Measurements from ENCODE around the gene SYT17.

The SYT17 gene

DNA sequence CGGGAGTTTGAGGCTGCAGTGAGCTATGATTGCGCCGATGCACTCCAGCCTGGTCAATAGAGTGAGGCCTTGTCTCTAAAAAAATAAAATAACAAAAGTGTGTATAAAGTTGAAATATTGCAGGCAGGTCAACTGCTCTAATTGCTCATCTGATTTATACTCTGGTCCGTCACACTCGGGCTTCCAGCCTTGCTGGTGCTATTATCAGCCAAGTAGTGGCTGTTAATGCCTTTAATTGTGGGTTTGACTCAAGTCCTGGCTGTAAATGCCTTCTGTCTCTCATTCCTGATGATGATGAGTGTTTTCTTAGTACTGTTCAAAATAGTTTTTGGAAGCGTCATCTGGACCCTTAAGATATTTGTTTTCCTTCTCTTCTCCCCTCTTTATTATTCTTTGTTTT lies 18.4 kb downstream of the SYT17 start:
- TF ChIP-seq, protein P1, sequence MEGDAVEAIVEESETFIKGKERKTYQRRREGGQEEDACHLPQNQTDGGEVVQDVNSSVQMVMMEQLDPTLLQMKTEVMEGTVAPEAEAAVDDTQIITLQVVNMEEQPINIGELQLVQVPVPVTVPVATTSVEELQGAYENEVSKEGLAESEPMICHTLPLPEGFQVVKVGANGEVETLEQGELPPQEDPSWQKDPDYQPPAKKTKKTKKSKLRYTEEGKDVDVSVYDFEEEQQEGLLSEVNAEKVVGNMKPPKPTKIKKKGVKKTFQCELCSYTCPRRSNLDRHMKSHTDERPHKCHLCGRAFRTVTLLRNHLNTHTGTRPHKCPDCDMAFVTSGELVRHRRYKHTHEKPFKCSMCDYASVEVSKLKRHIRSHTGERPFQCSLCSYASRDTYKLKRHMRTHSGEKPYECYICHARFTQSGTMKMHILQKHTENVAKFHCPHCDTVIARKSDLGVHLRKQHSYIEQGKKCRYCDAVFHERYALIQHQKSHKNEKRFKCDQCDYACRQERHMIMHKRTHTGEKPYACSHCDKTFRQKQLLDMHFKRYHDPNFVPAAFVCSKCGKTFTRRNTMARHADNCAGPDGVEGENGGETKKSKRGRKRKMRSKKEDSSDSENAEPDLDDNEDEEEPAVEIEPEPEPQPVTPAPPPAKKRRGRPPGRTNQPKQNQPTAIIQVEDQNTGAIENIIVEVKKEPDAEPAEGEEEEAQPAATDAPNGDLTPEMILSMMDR (IDR thresholded peaks at IDR 0.05): no peak

DNA sequence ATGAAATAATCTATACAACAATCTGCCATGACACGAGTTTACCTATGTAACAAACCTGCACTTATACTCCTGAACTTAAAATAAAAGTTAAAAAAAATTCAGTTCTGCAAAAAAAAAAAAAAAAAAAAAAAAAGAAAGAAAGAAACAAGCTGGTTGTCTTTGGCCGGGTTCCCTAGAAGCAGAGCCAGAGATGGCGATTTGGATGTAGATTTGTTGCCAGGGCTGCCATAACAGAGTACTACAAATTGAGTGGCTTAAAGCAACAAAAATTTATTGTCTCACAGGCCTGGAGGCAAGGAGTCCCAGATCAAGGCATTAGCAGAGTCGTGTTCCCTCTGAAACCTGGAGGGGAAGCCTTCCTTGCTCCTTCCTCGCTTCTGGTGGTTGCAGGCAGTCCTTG lies 20.4 kb downstream of the SYT17 start:
- TF ChIP-seq, protein P1 (IDR thresholded peaks at IDR 0.05): no peak

DNA sequence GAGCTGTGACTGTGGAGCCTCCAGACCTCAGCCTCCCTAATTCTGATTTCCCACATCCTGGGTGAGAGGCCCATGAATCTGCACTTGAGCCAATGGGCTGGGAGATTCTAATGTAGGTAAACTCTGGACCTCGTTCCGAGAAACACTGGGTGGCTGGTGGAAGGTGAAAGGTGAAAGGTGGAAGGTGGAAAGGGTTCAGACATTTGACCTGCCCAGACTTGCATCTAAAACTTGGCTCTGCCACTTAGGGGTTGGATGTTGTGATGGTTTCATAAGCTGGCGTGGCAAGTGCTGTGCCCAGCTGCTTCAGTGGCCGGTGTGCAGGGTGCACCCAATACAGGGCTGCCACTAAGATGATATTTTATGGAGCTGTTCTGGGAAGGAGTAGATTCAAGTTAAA lies 24.8 kb downstream of the SYT17 start:
- TF ChIP-seq, protein P1 (IDR thresholded peaks at IDR 0.05): no peak

DNA sequence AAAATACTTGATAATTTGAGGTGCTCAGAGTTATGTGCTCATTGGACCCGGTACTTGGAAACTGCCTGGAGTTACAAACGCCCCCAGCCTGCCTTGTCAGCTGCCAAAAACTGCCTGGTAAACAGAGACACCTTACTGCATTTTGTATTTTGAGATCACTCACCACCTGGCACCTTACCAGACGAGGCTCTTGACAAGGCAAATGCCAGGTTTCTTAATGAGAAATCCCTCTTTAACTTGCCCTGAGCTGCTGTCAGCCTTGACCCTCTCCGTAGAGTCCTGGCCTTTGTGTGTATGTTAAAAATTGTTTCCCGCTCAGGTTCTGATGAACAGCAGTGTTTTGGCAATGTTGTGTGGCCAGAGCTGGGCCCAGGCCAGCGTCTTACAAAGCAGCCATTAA lies 28.8 kb downstream of the SYT17 start:
- TF ChIP-seq, protein P1 (IDR thresholded peaks at IDR 0.05): no peak

DNA sequence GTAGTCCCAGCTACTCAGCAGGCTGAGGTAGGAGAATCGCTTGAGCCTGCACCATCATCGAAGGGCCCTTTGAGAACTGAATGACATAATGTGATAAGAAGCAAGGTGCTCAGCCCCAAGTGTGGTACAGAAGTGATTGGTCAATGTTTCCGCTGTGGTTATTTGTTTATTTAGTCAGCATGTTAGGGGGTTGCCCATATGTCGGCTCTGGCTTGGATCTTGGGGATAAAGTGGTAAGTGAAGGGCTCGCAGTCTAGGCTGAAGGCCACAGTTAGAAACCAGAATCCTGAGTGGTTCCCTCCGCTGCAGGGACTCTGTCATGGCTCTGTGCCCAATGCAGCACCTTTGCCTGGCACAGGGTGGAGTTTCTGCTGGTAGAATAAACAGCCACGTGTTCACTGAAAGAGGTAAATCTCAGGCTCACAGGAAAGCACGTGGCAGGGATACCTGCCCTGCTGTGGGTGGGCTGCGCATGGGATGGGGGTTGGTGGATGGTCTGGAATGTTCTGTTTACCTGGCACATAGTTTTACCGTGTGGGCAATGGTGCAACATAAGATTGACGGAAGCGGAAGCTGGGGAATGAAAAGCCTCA lies 35.4 kb downstream of the SYT17 start:
- TF ChIP-seq, protein P1 (IDR thresholded peaks at IDR 0.05): no peak

DNA sequence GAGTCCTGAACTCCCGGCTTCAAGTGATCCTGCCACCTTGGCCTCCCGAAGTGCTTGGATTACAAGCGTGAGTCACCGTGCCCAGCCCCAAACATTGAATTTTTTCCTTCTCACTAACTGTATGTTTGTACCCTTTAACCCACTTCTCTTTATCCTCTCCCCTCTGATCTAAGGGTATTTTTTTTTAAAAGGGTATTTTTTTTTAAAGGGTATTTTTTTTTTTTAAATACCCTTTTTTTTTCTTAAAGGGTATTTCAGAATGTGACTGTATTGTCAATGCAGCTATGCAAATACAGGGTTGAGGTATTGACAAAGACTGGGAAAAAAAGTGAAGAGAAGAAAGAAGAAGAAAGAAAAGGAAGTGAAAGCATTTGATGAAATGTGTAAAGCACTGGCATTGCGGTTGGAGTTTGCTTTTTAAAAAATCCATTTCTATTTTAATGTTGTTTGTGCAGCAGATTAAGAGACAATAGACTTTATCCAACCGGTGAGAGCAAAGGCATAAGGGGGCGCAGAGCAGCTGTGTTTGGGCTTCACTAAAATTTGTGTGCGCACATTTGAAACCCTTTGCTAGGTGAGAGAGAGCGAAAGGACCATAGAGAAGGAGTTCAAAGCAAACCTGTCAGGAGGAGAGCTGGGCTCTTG lies 42.4 kb downstream of the SYT17 start:
- TF ChIP-seq, protein P1 (IDR thresholded peaks at IDR 0.05): no peak

DNA sequence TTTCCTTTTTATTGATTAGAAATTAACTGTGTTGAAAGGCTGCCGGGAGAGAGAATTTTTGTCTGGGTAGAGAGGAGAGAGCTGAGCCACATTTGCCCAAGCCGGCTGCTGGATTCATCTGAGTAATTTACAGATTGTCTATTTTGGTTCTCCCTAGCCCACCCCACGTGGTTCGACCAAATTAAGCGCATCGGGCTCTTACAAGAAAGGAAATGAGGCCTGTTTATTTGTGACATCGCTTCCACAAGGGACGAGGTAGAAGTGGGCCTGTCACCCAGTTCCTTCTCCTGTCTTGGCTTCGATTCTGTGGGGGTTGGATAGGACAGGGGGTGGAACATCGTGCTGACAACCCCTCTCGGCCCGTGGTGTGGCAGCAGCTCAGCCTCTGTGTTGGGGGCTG lies 42.9 kb downstream of the SYT17 start:
- TF ChIP-seq, protein P1 (IDR thresholded peaks at IDR 0.05): no peak

All from LNCAP (cell line).